K562 (cell line): Measurements from ENCODE around the gene NARF.

Source experiments
- BHLHE40 ChIP-seq: IDR thresholded peaks from 2 replicates; pipeline ENCODE4 v1.6.1; 2011; ENCODE audit warnings: low read length, improper control_type of control experiment
- EWSR1 ChIP-seq: fragments of 450-650 bp; IDR thresholded peaks from 2 replicates; pipeline ENCODE4 v1.6.1; 2018; ENCODE audit warnings: borderline replicate concordance, mild to moderate bottlenecking, low read depth, moderate library complexity; ENCODE audit not compliant: partially characterized antibody
- EZH2 ChIP-seq: IDR thresholded peaks from 2 replicates; pipeline ENCODE4 v1.6.1; 2012; ENCODE audit warnings: low read depth, mild to moderate bottlenecking, inconsistent platforms, low read length, borderline replicate concordance
- FOSL1 ChIP-seq: fragments of 200-800 bp; sonication (Bioruptor generic); conservative IDR thresholded peaks from 2 replicates; pipeline ENCODE4 v1.6.1; 2016; ENCODE audit warnings: missing genetic modification characterization, missing compliant biosample characterization
- GATA2 ChIP-seq: sonication (generic); formaldehyde crosslinking; IDR thresholded peaks from 2 replicates; pipeline ENCODE4 v1.4.0; 2020; ENCODE audit warnings: mild to moderate bottlenecking, missing genetic modification reagents
- HNRNPL ChIP-seq: fragments of 200-400 bp; formaldehyde crosslinking; IDR thresholded peaks from 2 replicates; pipeline ENCODE4 v1.6.1; 2017; ENCODE audit warnings: low read depth, mild to moderate bottlenecking, low read length
- MAFK ChIP-seq: IDR thresholded peaks from 2 replicates; pipeline ENCODE4 v1.6.1; 2011; ENCODE audit warnings: low read length, improper control_type of control experiment
- NR3C1 ChIP-seq: sonication (generic); formaldehyde crosslinking; IDR thresholded peaks from 2 replicates; pipeline ENCODE4 v1.8.1; 2022; ENCODE audit warnings: missing genetic modification reagents
- RBM17 ChIP-seq: fragments of 200-400 bp; formaldehyde crosslinking; IDR thresholded peaks from 2 replicates; pipeline ENCODE4 v1.6.1; 2017; ENCODE audit warnings: low read depth, mild to moderate bottlenecking, low read length, borderline replicate concordance
- ZC3H4 ChIP-seq: sonication (generic); formaldehyde crosslinking; IDR thresholded peaks from 2 replicates; pipeline ENCODE4 v1.9.0; 2021; ENCODE audit warnings: missing genetic modification reagents, borderline replicate concordance
- ZKSCAN1 ChIP-seq: fragments of 150-350 bp; IDR thresholded peaks from 2 replicates; pipeline ENCODE4 v1.6.1; 2016; ENCODE audit warnings: low read depth, low read length
- ZNF143 ChIP-seq: sonication (generic); formaldehyde crosslinking; IDR thresholded peaks from 2 replicates; pipeline ENCODE4 v1.9.0; 2022; ENCODE audit warnings: mild to moderate bottlenecking, missing genetic modification reagents

GRCh38 chr17:82503094-82503727, 44.7 kb downstream of the NARF start:
- TF ChIP-seq ZNF143 (CRISPR knock-in tag), result no peak
- TF ChIP-seq BHLHE40, result no peak
- no peak for TF ChIP-seq ZKSCAN1
- TF ChIP-seq EZH2, result no peak
- TF ChIP-seq GATA2 (CRISPR knock-in tag), result no peak
- TF ChIP-seq RBM17, result no peak
- no peak for TF ChIP-seq MAFK
- no peak for TF ChIP-seq ZC3H4
- no peak for TF ChIP-seq NR3C1 (CRISPR knock-in tag)
- no peak for TF ChIP-seq HNRNPL
- TF ChIP-seq EWSR1, result no peak
- no peak for TF ChIP-seq FOSL1 (tag)
